HG02938 (cell line): Measurements from ENCODE around the gene B4GALT3.
A peak's percentile ranks its signal among the peaks of the same experiment; 100 is the strongest.

Experiments used
- ATAC-seq: cut with Tn5 transposase; IDR thresholded peaks from one replicate; pipeline ENCODE4 v1.9.1; 2021; ENCODE audit warnings: mild to moderate bottlenecking, moderate library complexity; ENCODE audit not compliant: unreplicated experiment

Gene B4GALT3

GRCh38 chr1:161164901-161165610, 12.3 kb downstream of the B4GALT3 start:
- no peak for ATAC-seq

- no peak for ATAC-seq
These were observed 13.5 kb downstream of the B4GALT3 start for GRCh38 chr1:161163793-161164192.

GRCh38 chr1:161162806-161163205, 14.5 kb downstream of the B4GALT3 start:
- ATAC-seq: no peak

GRCh38 chr1:161162052-161162451, 15.3 kb downstream of the B4GALT3 start:
- ATAC-seq: no peak

GRCh38 chr1:161161652-161162051, 15.7 kb downstream of the B4GALT3 start:
- no peak for ATAC-seq

- no peak for ATAC-seq
These were observed 16.6 kb downstream of the B4GALT3 start for GRCh38 chr1:161160671-161161145.

- no peak for ATAC-seq
These were observed 17.4 kb downstream of the B4GALT3 start for GRCh38 chr1:161159913-161160243.

- peak; percentile 67 for ATAC-seq
These were observed 18.0 kb downstream of the B4GALT3 start, which contains the start of gene USP21 for GRCh38 chr1:161159087-161159912. TSS of gene USP21 (plus strand) at chr1:161159500. CDS start at chr1:161160641, 1,141 bp downstream.

- ATAC-seq: no peak
These were observed 18.8 kb downstream of the B4GALT3 start for GRCh38 chr1:161158316-161159010.

- ATAC-seq: no peak
These were observed 19.4 kb downstream of the B4GALT3 start for GRCh38 chr1:161157867-161158266.

GRCh38 chr1:161153682-161154337, 23.5 kb downstream of the B4GALT3 start, which contains the start of gene UFC1:
TSS of gene UFC1 (plus strand) at chr1:161153978. CDS start at chr1:161153998, 20 bp downstream.
- ATAC-seq: peak; percentile 85

- no peak for ATAC-seq
These were observed 24.1 kb downstream of the B4GALT3 start for GRCh38 chr1:161153176-161153575.

GRCh38 chr1:161145832-161146231, 31.5 kb downstream of the B4GALT3 start:
- ATAC-seq: no peak

- no peak for ATAC-seq
These were observed 36.4 kb downstream of the B4GALT3 start for GRCh38 chr1:161140755-161141400.

- no peak for ATAC-seq
These were observed 37.5 kb downstream of the B4GALT3 start for GRCh38 chr1:161139766-161140165.

- ATAC-seq: no peak
These were observed 38.9 kb downstream of the B4GALT3 start for GRCh38 chr1:161138431-161138830.

GRCh38 chr1:161137881-161138280, 39.4 kb downstream of the B4GALT3 start:
- ATAC-seq: no peak

GRCh38 chr1:161133220-161133740, 44.0 kb downstream of the B4GALT3 start:
- ATAC-seq: no peak

GRCh38 chr1:161132410-161133219, 44.7 kb downstream of the B4GALT3 start, which contains the start of gene DEDD:
TSS of gene DEDD (minus strand) at chr1:161132667. CDS start at chr1:161124462, 8,205 bp downstream.
- peak; percentile 97 for ATAC-seq
